Ammon's horn (tissue), 1 donor: Measurements from ENCODE around the gene TOR3A.
"Not testable (repeated sequence)": the region's sequence is repeated elsewhere in the genome, so short reads cannot be mapped to it uniquely, and the experiment has no call there.

Experiments
- DNase-seq: peaks from one replicate; pipeline ENCODE4 v3.0.0-alpha.2; 2016; ENCODE audit warnings: low spot score

TOR3A gene

GRCh38 chr1:179107706-179108629 lies 26.1 kb downstream of the TOR3A start:
- DNase-seq, result no peak

DNA sequence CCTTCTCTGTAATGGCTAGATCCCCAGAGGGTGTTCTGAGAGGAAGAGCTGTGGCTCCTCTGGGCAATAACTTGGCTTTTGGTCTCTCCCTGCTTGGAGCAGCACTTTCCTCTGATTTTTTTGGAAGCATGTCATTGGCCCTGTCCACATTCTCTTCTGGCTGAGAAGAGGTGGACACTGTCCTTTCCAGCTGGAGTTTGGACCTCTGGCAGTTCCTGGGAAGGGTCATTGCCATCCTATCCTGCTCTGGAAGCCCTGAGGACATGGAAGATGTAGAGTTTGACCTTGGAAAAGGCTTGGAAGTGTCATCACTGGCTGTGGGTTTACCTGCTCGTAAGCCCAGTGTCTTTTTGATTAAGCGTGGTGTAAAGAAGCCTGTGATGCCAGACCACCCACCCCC lies 26.8 kb downstream of the TOR3A start:
- DNase-seq, result no peak

- DNase-seq, result no peak
Measured at GRCh38 chr1:179115181-179115580, 33.3 kb downstream of the TOR3A start.

DNA sequence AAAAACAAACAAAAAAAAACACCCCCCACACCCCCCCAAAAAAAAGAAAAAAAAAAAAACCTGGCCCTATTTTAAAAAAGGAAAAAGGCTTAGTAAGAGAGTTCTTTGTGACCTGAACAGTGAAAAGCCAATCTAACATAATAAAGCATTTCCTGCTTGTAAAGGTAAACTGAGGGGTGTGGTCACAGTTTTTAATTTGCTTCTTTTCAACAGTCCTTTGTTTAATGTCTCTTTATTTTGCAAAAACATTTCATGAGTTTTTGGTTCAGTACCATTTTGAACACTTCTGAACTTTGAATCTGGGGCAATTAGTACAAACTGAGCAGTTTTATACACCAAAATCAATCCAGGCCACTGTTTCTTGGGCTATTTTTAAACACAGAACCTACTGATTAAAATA lies 37.6 kb downstream of the TOR3A start:
- DNase-seq, result no peak

DNA sequence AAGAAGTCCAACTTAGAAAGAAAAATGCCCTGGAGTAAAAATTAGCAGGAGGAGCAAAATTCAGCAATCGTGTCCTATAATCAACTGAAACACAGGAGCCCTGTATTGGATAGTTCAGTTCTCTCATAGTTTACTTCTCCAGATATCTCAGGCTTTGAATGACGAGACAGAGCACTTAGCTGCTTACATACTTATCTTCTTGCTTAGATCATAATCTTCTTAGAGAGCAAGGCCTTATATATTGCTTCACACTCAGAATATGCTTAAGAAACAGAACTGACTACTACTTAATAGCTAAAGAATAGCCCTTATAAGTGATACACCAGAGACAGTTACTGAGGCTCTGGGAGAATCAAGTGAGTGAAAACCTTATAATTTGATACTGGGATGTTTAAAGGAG lies 38.9 kb downstream of the TOR3A start:
- DNase-seq, result no peak

- peak; percentile 53 for DNase-seq
Measured at GRCh38 chr1:179121159-179121938, 39.5 kb downstream of the TOR3A start.

DNA sequence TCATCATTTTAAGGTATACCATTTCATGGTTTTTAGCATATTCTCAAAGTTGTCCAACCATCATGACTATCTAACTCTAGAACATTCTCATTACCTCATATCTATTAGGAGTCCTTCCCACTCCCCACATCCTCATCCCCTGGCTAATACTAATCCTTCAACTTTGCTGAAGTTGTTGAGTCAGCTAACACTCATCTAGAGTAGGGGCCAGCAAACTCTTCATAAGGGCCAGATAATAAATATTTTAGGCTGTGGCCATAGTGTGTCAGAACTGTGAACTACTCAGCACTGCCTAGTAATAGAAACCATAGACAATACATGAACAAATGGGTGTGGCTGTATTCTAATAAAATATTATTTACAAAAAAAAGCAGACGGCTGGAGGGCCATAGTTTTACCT lies 43.0 kb downstream of the TOR3A start:
- DNase-seq, result no peak

DNA sequence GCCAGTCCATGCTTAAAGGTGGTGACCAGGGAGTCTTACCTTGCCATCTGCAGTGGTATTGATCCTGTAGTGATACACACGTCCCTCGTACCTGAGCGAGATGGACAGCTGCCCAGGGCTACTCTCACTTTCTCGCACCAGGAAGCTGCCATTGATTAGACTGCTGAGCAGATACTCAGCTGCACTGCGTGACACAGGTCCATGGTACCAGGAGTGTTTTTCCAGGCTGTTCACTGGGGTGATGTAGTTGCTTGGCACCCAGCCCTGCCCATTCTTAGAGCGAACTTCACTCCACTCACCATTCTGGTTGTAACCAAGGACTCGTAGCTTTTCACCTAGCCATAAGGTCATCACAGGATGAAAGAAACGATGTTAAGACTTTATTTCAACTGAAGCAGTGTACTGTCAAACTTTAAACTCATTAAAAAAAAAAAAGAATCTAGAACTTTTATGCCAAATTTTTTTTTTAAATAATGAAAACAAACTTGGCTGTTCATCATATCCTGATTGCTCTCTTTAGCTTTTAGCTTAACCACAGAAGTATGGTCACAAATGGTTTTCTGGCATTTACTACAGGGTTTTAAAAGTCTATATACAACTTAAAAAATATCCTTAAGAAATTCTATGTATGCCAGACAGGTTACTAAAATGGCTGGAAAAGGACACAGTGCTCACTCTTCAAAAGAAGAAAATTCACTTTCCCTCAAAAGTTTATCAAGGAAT lies 44.6 kb downstream of the TOR3A start:
- DNase-seq, result peak; percentile 25

DNA sequence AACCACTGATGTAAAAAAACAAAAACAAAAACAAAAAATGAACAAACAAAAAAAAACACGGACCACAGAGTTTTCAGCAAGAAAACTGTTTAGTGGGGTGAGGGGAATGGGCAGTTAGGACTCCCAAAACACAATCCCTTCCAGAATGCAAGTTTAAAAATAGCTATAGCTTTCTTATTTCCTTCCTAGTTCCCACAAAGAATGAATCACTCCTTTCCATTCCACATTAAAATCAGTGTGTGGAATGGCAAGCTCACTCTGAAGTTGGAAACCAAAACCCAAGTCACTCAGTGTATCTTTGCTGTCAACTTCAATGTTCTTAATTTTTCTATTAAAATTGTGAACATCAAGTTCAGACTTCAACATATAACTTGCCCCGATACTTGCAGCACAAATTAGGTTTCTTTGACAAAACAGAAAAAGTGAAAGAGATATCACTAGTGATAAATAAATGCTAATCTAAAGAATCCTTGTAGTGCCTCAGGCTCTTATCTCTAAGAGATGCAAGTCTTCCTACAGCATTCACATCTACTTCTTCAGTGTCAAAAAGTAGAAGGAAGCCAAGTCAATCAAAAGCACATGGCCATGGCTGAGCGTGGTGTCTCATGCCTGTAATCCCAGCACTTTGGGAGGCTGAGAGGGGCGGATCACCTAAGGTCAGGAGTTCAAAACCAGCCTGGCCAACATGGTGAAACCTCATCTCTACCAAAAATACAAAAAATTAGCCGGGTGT lies 45.5 kb downstream of the TOR3A start:
- DNase-seq, result no peak

GRCh38 chr1:179128520-179128919 lies 46.6 kb downstream of the TOR3A start:
- DNase-seq, result no peak

- DNase-seq, result peak; percentile 21
Measured at GRCh38 chr1:179129702-179130473, 48.0 kb downstream of the TOR3A start.

DNA sequence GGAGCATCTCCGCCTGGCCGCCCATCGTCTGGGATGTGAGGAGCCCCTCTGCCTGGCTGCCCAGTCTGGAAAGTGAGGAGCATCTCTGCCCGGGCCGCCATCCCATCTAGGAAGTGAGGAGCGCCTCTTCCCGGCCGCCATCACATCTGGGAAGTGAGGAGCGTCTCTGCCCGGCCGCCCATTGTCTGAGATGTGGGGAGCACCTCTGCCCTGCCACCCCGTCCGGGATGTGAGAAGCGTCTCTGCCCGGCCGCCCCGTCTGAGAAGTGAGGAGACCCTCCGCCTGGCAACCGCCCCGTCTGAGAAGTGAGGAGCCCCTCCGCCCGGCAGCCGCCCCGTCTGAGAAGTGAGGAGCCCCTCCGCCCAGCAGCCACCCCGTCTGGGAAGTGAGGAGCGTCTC lies 53.3 kb downstream of the TOR3A start:
- not testable (repeated sequence) for DNase-seq

- not testable (repeated sequence) for DNase-seq
Measured at GRCh38 chr1:179135707-179136106, 53.8 kb downstream of the TOR3A start.

- no peak for DNase-seq
Measured at GRCh38 chr1:179137617-179138255, 55.9 kb downstream of the TOR3A start.

GRCh38 chr1:179138755-179139154 lies 56.9 kb downstream of the TOR3A start:
- not testable (repeated sequence) for DNase-seq

DNA sequence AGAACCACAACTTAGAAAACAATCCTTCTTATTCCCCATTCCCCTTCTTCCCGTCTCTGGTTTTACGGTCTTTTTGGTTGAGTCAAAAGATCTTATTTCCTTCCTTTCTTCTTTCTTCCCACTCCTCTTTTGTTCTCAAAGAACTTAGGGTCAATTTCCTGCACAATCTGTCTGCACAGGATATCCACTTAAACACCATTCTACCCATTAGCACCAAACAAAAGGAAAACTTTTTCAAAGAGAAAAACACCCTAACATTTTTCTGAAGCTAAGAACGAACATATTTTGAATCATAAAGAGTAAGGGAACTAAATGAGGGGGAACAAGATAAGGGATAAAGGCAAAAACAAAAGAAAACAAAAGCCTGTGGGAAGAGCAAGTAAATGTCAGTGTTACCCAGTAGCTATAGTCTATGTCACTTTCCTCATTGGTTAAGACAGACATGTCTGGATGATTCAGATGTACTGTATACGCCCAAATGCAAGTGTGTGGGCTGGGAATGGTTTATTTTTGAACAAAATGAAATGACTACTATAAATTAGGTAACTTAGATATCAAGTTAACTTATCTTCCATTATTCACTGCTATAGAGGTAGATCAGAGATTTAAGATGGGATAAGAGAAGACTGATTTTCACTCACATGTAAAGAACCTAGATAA lies 59.9 kb downstream of the TOR3A start:
- no peak for DNase-seq

GRCh38 chr1:179142889-179143299 lies 61.0 kb downstream of the TOR3A start:
- no peak for DNase-seq

DNA sequence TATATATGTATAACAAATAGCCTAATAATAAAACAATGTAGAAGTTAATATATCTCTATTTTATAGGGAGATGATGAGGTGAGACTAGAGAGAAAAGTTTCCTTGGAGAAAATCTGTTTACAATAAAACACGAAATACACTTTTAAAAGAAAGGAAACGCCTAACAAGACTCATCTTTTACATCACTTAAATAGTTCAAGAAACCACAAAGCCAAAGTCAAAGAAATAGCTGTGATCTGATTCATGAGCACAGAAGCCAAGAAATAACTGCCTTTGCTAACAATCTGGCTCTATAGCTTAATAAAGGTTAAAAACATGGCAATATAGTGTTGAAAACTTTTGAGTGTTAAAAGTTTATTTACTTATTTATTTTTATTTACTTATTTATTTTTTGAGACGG lies 61.5 kb downstream of the TOR3A start:
- DNase-seq, result no peak

- DNase-seq, result no peak
Measured at GRCh38 chr1:179144626-179145025, 62.8 kb downstream of the TOR3A start.

GRCh38 chr1:179145521-179145920 lies 63.7 kb downstream of the TOR3A start:
- no peak for DNase-seq
